HUES64 (cell line): ENCODE results near the gene SLC6A12.

ENCODE experiments used
- H3K27ac ChIP-seq: 2 replicates; pipeline ENCODE4 v1.7.0; 2013; ENCODE audit warnings: low read depth, low read length, inconsistent platforms
- H3K27me3 ChIP-seq: 2 replicates; pipeline ENCODE4 v1.6.1; 2013; ENCODE audit warnings: mild to moderate bottlenecking, low read length; ENCODE audit not compliant: insufficient read depth
- H3K36me3 ChIP-seq: 2 replicates; pipeline ENCODE4 v1.6.1; 2013; ENCODE audit warnings: mild to moderate bottlenecking, low read length; ENCODE audit not compliant: insufficient read depth
- H3K4me1 ChIP-seq: 2 replicates; pipeline ENCODE4 v1.6.1; 2013; ENCODE audit warnings: mild to moderate bottlenecking, low read length, moderate library complexity; ENCODE audit not compliant: insufficient read depth
- H3K4me3 ChIP-seq: 2 replicates; pipeline ENCODE4 v1.5.1; 2013; ENCODE audit warnings: mild to moderate bottlenecking, low read length, moderate library complexity
- H3K9ac ChIP-seq: 2 replicates; pipeline ENCODE4 v1.6.1; 2013; ENCODE audit warnings: mild to moderate bottlenecking, low read depth, low read length
- H3K9me3 ChIP-seq: 2 replicates; pipeline ENCODE4 v1.6.1; 2013; ENCODE audit warnings: low read depth, low read length; ENCODE audit not compliant: insufficient read depth
- WGBS: fragments of 150-250, 120-280 bp; methylation state at CpG from one replicate; pipeline ENCODE4 v1.1.7; 2013; ENCODE audit warnings: missing lambda C conversion rate; 5-methylcytosine and 5-hydroxymethylcytosine counted together

SLC6A12 gene

DNA sequence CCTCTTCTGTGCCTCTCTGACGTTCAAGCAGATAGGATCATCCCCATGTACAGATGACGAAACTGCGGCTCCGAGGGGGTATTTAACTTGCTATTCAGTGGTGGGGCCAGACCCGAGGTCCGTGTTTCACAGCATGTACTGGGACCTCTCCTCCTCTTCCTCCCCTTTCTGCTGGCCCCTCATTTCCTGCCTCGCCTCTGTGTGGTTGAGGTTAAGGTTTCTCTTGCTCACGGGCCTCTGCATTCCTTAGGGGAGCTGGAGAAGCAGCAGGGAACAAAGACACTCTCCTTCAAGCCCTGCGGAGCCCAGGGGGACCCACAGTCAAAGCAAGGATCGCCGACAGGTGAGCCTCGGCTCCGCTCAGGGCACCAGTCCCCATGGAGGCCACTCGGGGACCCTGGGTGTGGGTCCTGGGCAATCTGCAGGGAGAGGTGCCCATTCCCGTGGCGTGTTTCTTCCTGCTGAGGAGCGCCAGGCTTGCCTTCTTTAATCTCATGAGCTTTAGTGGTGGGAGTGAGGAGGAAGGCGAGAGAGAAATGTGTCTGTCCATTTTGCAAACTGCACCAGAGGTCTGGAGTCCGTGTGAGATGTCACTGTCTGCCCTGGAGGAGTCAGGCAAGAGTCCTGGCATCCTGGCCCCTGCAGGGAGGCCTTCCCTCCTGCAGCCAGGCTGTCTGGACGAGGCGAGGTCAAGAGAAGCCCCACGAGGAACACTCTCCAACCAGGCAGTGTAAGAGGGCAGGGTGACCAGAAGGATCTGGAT, 45.0 kb downstream of the SLC6A12 start:
- WGBS, result 49% methylated on average over 21 of the region's 22 CpGs
- H3K27ac ChIP-seq, result no peak overlapping the region
- H3K9ac ChIP-seq, result no peak overlapping the region
- H3K4me1 ChIP-seq, result peaks cover 39% of the 10 kb centered on the region
- no peaks in the 10 kb centered on the region for H3K9me3 ChIP-seq
- no peaks in the 10 kb centered on the region for H3K36me3 ChIP-seq
- no peaks in the 10 kb centered on the region for H3K27me3 ChIP-seq
- no peak overlapping the region for H3K4me3 ChIP-seq

- H3K9ac ChIP-seq, result no peak overlapping the region
- no peaks in the 10 kb centered on the region for H3K9me3 ChIP-seq
- no peak overlapping the region for H3K27ac ChIP-seq
- peaks cover 39% of the 10 kb centered on the region for H3K4me1 ChIP-seq
- 90% methylated on average over 12 of the region's 12 CpGs for WGBS
- H3K27me3 ChIP-seq, result no peaks in the 10 kb centered on the region
- no peak overlapping the region for H3K4me3 ChIP-seq
- H3K36me3 ChIP-seq, result no peaks in the 10 kb centered on the region
These were observed 45.9 kb downstream of the SLC6A12 start for GRCh38 chr12:167959-168600.

DNA sequence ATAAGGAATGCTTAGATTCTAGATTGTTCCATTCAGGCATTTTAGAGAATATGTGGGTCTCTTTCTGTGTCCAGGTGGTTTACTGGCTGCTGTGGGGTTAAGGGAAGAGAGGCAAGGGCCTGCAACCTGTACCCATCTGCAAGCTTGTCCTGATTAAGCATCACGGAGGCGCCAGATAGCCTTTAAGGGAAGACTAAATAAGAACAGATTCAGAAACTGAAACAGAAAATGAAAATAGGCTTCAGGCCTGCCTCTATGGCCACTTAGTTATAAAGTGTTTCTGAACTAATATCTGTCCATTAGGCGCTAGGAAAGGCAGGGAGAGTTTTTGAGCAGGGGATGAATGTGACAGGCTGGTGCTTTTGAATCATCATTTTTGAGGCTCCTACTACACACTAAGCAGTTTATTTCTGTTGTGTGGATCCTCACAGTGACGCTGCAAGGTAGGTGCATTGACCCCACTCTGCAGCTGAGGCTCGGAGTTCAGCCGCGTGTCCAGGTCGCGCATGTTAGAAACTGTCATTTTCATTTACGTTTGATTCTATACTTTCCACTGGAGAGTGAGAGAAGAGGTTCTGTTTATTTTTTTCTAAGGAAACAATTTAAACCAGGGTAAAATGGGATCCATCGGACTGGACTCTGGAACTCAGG, 47.4 kb downstream of the SLC6A12 start:
- no peak overlapping the region for H3K9ac ChIP-seq
- H3K9me3 ChIP-seq, result no peaks in the 10 kb centered on the region
- H3K4me1 ChIP-seq, result peaks cover 39% of the 10 kb centered on the region
- H3K4me3 ChIP-seq, result no peak overlapping the region
- no peaks in the 10 kb centered on the region for H3K36me3 ChIP-seq
- no peak overlapping the region for H3K27ac ChIP-seq
- H3K27me3 ChIP-seq, result no peaks in the 10 kb centered on the region
- WGBS, result 87% methylated on average over 11 of the region's 11 CpGs

- Histone ChIP-seq H3K27ac (no peak overlapping the region), H3K9me3 (no peaks in the 10 kb centered on the region), H3K27me3 (no peaks in the 10 kb centered on the region), H3K36me3 (no peaks in the 10 kb centered on the region), H3K9ac (no peak overlapping the region), H3K4me3 (no peak overlapping the region), H3K4me1 (peaks cover 34% of the 10 kb centered on the region)
- WGBS, result 93% methylated on average over 15 of the region's 15 CpGs
These were observed 48.0 kb downstream of the SLC6A12 start for GRCh38 chr12:165862-166368.

DNA sequence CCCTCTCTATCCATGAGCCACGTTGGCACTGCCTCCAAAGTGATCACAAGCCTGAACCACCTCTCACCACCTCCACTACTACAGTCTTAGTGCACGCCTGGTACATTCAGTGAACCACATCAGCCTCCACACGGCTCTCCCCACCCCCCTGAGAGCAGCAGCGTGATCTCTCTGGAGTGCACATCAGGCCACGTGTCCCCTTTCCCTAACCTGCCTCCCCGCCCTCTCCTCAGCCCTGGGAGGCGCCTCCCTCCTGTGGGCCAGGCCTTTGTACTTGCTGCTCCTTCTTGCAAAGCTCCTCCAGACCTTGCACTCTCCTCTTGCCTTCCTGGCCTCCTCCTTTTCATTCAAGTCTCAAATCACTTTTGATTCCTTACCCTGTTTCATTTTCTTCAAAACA, 49.8 kb downstream of the SLC6A12 start:
- WGBS, result 37% methylated on average over 7 of the region's 7 CpGs

GRCh38 chr12:163406-163986, 50.5 kb downstream of the SLC6A12 start:
- H3K36me3 ChIP-seq, result no peaks in the 10 kb centered on the region
- no peaks in the 10 kb centered on the region for H3K9me3 ChIP-seq
- no peak overlapping the region for H3K9ac ChIP-seq
- 84% methylated on average over 26 of the region's 26 CpGs for WGBS
- H3K27me3 ChIP-seq, result no peaks in the 10 kb centered on the region
- peaks cover 16% of the 10 kb centered on the region for H3K4me1 ChIP-seq
- H3K27ac ChIP-seq, result no peak overlapping the region
- no peak overlapping the region for H3K4me3 ChIP-seq

More for the DNA sequence above, 49.8 kb downstream of the SLC6A12 start:
- Histone ChIP-seq H3K36me3 (no peaks in the 10 kb centered on the region), H3K4me1 (peaks cover 22% of the 10 kb centered on the region), H3K27me3 (no peaks in the 10 kb centered on the region), H3K4me3 (no peak overlapping the region), H3K27ac (no peak overlapping the region), H3K9ac (no peak overlapping the region), H3K9me3 (no peaks in the 10 kb centered on the region)

DNA sequence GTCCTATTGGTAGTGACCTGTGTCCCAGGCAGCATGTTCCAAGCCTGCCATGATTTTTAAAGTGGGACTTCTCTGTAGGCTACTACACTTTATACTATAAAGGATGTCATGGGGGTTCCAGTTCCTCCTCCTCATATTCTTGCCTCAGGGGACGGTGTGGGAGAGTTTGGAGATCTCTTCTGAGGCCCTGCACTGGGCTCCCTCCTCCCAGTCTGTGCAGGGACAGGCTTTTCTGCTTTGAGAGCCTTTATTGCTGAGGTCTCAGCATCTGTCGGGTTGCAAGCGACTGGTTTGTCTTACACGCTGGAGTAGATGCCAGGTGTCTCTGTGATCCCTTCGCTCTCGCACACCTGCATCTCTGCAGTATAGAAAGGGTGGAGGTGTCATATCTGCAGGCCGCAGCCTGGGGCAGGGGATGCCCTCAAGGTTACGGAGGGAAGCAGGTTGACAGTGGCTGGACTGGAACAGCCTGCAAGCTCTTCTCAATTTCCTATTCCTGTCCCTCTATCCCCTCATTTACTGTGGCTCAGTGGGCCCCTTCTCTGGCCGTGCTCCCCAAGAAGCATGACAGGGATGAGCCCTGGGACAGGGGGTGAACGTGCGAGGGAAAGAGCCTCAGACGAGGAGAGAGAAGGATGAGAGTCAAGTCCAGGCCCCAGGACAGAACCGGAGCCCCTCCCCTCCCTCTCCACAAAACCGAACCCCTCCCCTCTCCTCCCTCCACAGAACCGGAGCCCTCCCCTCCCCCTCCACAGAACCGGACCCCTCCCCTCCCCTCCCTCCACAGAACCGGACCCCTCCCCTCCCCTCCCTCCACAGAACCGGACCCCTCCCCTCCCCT, 51.3 kb downstream of the SLC6A12 start:
- no peaks in the 10 kb centered on the region for H3K9me3 ChIP-seq
- no peaks in the 10 kb centered on the region for H3K27me3 ChIP-seq
- WGBS, result 45% methylated on average over 14 of the region's 18 CpGs
- H3K9ac ChIP-seq, result no peak overlapping the region
- H3K4me3 ChIP-seq, result no peak overlapping the region
- no peaks in the 10 kb centered on the region for H3K36me3 ChIP-seq
- H3K4me1 ChIP-seq, result peaks cover 11% of the 10 kb centered on the region
- H3K27ac ChIP-seq, result no peak overlapping the region; the same call in 1 of the 2 replicates

DNA sequence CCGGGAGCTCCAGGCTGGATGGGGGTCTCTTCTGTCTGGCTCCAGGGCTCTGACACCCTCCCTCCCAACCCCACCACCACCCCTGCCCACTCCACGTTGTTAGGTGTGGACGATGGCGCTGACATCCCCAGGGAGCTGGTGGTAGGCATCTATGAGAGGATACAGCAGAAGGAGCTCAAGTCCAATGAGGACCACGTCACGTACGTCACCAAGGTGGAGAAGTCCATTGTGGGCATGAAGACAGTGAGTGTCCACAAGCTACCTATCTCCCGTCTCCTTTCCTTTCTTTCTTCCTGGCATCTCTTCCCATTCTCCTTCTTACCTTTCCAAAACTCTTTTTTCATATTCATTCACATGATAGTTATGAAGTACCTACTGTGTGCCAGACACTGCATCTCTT, 52.1 kb downstream of the SLC6A12 start:
- Histone ChIP-seq H3K4me3 (no peak overlapping the region), H3K9me3 (no peaks in the 10 kb centered on the region), H3K36me3 (no peaks in the 10 kb centered on the region), H3K9ac (no peak overlapping the region), H3K4me1 (peaks cover 5% of the 10 kb centered on the region; the same call in 1 of the 2 replicates), H3K27me3 (no peaks in the 10 kb centered on the region), H3K27ac (no peak overlapping the region)
- WGBS, result 96% methylated on average over 8 of the region's 8 CpGs

- Histone ChIP-seq H3K4me1 (peaks cover 5% of the 10 kb centered on the region; the same call in 1 of the 2 replicates), H3K27me3 (no peaks in the 10 kb centered on the region), H3K36me3 (no peaks in the 10 kb centered on the region), H3K9me3 (no peaks in the 10 kb centered on the region), H3K27ac (no peak overlapping the region), H3K4me3 (no peak overlapping the region), H3K9ac (no peak overlapping the region)
- WGBS, result 77% methylated on average over 9 of the region's 9 CpGs
These were observed 53.1 kb downstream of the SLC6A12 start for GRCh38 chr12:160858-161257.

- no peak overlapping the region for H3K27ac ChIP-seq
- no peaks in the 10 kb centered on the region for H3K9me3 ChIP-seq
- no peak overlapping the region for H3K4me3 ChIP-seq
- H3K9ac ChIP-seq, result no peak overlapping the region
- peaks cover under 1% of the 10 kb centered on the region; the same call in 1 of the 2 replicates for H3K4me1 ChIP-seq
- no peaks in the 10 kb centered on the region for H3K36me3 ChIP-seq
- H3K27me3 ChIP-seq, result no peaks in the 10 kb centered on the region
- WGBS, result 64% methylated on average over 7 of the region's 7 CpGs
These were observed 54.7 kb downstream of the SLC6A12 start for GRCh38 chr12:159156-159782.
